Measurements from ENCODE around the gene P2RY13.

GRCh38 chr3:151347432-151347831, 18.1 kb upstream of the P2RY13 start:
- TF ChIP-seq, protein P1, sequence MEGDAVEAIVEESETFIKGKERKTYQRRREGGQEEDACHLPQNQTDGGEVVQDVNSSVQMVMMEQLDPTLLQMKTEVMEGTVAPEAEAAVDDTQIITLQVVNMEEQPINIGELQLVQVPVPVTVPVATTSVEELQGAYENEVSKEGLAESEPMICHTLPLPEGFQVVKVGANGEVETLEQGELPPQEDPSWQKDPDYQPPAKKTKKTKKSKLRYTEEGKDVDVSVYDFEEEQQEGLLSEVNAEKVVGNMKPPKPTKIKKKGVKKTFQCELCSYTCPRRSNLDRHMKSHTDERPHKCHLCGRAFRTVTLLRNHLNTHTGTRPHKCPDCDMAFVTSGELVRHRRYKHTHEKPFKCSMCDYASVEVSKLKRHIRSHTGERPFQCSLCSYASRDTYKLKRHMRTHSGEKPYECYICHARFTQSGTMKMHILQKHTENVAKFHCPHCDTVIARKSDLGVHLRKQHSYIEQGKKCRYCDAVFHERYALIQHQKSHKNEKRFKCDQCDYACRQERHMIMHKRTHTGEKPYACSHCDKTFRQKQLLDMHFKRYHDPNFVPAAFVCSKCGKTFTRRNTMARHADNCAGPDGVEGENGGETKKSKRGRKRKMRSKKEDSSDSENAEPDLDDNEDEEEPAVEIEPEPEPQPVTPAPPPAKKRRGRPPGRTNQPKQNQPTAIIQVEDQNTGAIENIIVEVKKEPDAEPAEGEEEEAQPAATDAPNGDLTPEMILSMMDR (IDR thresholded peaks at IDR 0.05) = no peak
- no peak for TF ChIP-seq ZFX (IDR thresholded peaks at IDR 0.05; ENCODE audit: borderline replicate concordance)
